Prostate gland (tissue), 2 donors: Measurements from ENCODE around the gene EDARADD.

ENCODE experiments used
- POLR2A ChIP-seq: fragments of 450-650 bp; IDR thresholded peaks from one replicate; pipeline ENCODE4 v1.6.1; 2016; ENCODE audit warnings: antibody characterized with exemption, mild to moderate bottlenecking
- POLR2AphosphoS5 ChIP-seq: sonication (generic); formaldehyde crosslinking; IDR thresholded peaks from one replicate; pipeline ENCODE4 v1.6.1; 2017; ENCODE audit warnings: antibody characterized with exemption
- TF ChIP-seq, protein P1 (sequence below), 4 experiments: fragments of 200-600 bp in 2 of 4; fragments of 450-650 bp in 2 of 4; sonication (generic) in 2 of 4; IDR thresholded peaks; 1 replicate in 3 of 4; 2 replicates in 1 of 4; pipeline ENCODE4 v1.5.1; 2016 to 2019; ENCODE audit warnings: antibody characterized with exemption in 4 of 4, mild to moderate bottlenecking in 2 of 4, moderate library complexity in 2 of 4

DNA sequence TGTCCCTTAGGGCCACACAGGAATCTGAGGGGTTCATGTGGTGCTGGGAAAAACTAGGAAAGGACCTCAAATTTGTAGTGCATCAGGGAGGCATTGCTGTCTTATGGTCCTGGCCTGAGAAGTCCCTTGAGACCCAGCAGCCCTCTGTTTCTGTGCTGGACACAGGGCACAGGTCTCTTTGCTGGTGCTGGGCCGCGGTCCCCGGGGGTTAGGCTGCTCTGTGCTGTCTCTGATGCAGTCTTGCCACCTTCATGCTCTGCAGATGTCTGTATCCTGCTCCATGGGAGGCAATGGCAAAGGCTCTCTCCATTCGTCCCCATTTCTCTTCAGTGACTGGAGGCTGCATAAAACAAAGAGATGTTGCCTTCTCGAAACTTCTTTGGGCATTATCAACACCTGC is 13.0 kb downstream of the EDARADD start:
- TF ChIP-seq, protein P1, sequence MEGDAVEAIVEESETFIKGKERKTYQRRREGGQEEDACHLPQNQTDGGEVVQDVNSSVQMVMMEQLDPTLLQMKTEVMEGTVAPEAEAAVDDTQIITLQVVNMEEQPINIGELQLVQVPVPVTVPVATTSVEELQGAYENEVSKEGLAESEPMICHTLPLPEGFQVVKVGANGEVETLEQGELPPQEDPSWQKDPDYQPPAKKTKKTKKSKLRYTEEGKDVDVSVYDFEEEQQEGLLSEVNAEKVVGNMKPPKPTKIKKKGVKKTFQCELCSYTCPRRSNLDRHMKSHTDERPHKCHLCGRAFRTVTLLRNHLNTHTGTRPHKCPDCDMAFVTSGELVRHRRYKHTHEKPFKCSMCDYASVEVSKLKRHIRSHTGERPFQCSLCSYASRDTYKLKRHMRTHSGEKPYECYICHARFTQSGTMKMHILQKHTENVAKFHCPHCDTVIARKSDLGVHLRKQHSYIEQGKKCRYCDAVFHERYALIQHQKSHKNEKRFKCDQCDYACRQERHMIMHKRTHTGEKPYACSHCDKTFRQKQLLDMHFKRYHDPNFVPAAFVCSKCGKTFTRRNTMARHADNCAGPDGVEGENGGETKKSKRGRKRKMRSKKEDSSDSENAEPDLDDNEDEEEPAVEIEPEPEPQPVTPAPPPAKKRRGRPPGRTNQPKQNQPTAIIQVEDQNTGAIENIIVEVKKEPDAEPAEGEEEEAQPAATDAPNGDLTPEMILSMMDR (IDR thresholded peaks at IDR 0.05) = no peak
- TF ChIP-seq POLR2AphosphoS5 (no peak), POLR2A (no peak)
